LHCN-M2 (cell line): ENCODE measurements around the gene ADORA2B. TPM values are rescaled to one million over a fixed set of nuclear protein-coding genes. Genes with fewer than 3 reads are reported as not detected.
"Not testable (repeated sequence)": the region's sequence is repeated elsewhere in the genome, so short reads cannot be mapped to it uniquely, and the experiment has no call there.

ENCODE experiments used
- DNase-seq: peaks from one replicate; pipeline ENCODE4 v3.0.0-alpha.2; 2012; ENCODE audit warnings: low read depth
- total RNA-seq: library from RNA; depleted of rRNA; stranded (reverse); fragments of >200 nt; gene quantifications from 2 replicates; pipeline ENCODE4 v1.2.3, GENCODE V29; 2014

ADORA2B gene
- total RNA-seq, 1 experiment from 2014 or later = 27.8 TPM

- not testable (repeated sequence) for DNase-seq
Observed at GRCh38 chr17:15979013-15979412, 34.1 kb downstream of the ADORA2B start.

GRCh38 chr17:15981208-15981607, 36.3 kb downstream of the ADORA2B start:
- DNase-seq = no peak

GRCh38 chr17:15981646-15982580, 37.0 kb downstream of the ADORA2B start:
- DNase-seq = peak; percentile 56

- no peak for DNase-seq
Observed at GRCh38 chr17:15996322-15996721, 51.4 kb downstream of the ADORA2B start.

- no peak for DNase-seq
Observed at GRCh38 chr17:15998031-15998562, 53.2 kb downstream of the ADORA2B start.

- DNase-seq = peak; percentile 93
Observed at GRCh38 chr17:15999141-15999973, 54.4 kb downstream of the ADORA2B start, which contains the start of the genes TTC19 and ZSWIM7. TSS of gene TTC19 (plus strand) at chr17:15999824. CDS start at chr17:15999849, 25 bp downstream. TSS of gene ZSWIM7 (minus strand) at chr17:15999704. CDS start at chr17:15999594, 110 bp downstream.

- DNase-seq = peak; percentile 20
Observed at GRCh38 chr17:15999974-16000827, 55.3 kb downstream of the ADORA2B start.

- no peak for DNase-seq
Observed at GRCh38 chr17:16001226-16001897, 56.4 kb downstream of the ADORA2B start.

- no peak for DNase-seq
Observed at GRCh38 chr17:16002708-16003260, 57.9 kb downstream of the ADORA2B start.

GRCh38 chr17:16003841-16004240, 58.9 kb downstream of the ADORA2B start:
- no peak for DNase-seq

- DNase-seq = peak; percentile 48
Observed at GRCh38 chr17:16005636-16006035, 60.7 kb downstream of the ADORA2B start.

GRCh38 chr17:16007439-16007838, 62.5 kb downstream of the ADORA2B start:
- DNase-seq = peak; percentile 43

GRCh38 chr17:16013943-16014407, 69.0 kb downstream of the ADORA2B start:
- peak; percentile 93 for DNase-seq

GRCh38 chr17:16019347-16019746, 74.4 kb downstream of the ADORA2B start:
- DNase-seq = no peak

GRCh38 chr17:16023881-16024280, 79.0 kb downstream of the ADORA2B start:
- no peak for DNase-seq

- DNase-seq = no peak
Observed at GRCh38 chr17:16025202-16025601, 80.3 kb downstream of the ADORA2B start.
